Measurements from ENCODE around the gene CCDC18. TPM values are rescaled to one million over a fixed set of nuclear protein-coding genes. Genes with fewer than 3 reads are reported as not detected.
"Not testable (repeated sequence)": the region's sequence is repeated elsewhere in the genome, so short reads cannot be mapped to it uniquely, and the experiment has no call there.

The CCDC18 gene
- total and polyA plus RNA-seq, 9 donors, result 1.5 to 4.5 (median 2.8) TPM

DNA sequence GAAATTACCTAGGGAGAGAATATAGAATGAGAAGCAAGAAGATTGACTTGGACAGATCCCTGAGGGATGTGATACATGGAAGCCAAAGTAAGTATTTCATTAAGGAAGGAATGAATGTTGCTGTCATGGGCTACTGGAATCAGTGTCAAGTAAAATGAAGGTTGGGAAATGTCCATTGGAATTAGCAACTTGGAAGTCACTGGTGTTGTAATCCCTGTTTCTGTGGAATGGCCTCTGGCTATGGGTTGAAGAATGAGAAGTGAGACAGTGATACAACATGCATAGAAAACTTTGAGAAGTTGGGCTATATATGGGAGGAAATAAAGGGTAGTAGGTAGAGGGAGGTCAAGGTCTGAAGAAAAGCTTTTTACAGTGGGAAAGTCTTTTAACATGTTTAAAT, 54.7 kb downstream of the CCDC18 start:
- Histone ChIP-seq H3K4me3 (no peak overlapping the region), H3K27me3 (no peaks in the 10 kb centered on the region), H3K36me3 (no peaks in the 10 kb centered on the region), H3K27ac (no peak overlapping the region), H3K9me3 (no peaks in the 10 kb centered on the region), H3K4me1 (ENCODE audit: insufficient read depth) (no peaks in the 10 kb centered on the region)
- TF ChIP-seq EP300 (IDR thresholded peaks at IDR 0.05), result no peak
- TF ChIP-seq POLR2A (IDR thresholded peaks at IDR 0.05), result no peak
- no peak for TF ChIP-seq CTCF (IDR thresholded peaks at IDR 0.05)
- no peak for DNase-seq
- intact Hi-C loops (cut with DNase I), result no loop called here

- Histone ChIP-seq H3K9me3 (no peaks in the 10 kb centered on the region), H3K27me3 (no peaks in the 10 kb centered on the region), H3K4me3 (no peak overlapping the region), H3K36me3 (no peaks in the 10 kb centered on the region), H3K27ac (no peak overlapping the region), H3K4me1 (ENCODE audit: insufficient read depth) (no peaks in the 10 kb centered on the region)
- TF ChIP-seq CTCF (IDR thresholded peaks at IDR 0.05) (no peak), POLR2A (IDR thresholded peaks at IDR 0.05) (no peak), EP300 (IDR thresholded peaks at IDR 0.05) (no peak)
- intact Hi-C loops (cut with DNase I), result no loop called here
- no peak for DNase-seq
Observed at GRCh38 chr1:93237021-93237420, 56.5 kb downstream of the CCDC18 start.

DNA sequence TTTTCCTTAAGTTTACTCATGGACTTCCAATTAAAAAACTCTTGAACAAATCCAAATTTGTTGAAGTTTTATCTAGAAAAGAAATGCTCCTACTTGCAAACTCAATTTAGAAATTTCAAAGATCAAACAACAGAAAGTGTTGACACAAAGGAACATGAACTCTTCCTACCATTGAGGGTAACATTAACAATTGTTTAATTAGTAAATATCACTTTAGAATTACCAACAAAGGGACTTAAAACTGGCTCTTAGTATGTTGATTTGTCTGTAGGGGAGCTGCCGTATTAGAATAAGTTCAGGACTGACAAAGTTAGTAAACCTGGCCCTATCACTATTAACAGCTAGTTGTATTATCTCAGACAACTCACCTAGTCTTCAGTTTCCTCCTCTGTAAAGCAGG, 57.9 kb downstream of the CCDC18 start:
- WGBS, 3 donors, result 96 to 99% (median 97%) methylated on average over 1 of the region's 1 CpG
- TF ChIP-seq EP300 (IDR thresholded peaks at IDR 0.05), result no peak
- TF ChIP-seq CTCF (IDR thresholded peaks at IDR 0.05), result no peak
- TF ChIP-seq POLR2A (IDR thresholded peaks at IDR 0.05), result no peak
- Histone ChIP-seq H3K36me3 (no peaks in the 10 kb centered on the region), H3K27me3 (no peaks in the 10 kb centered on the region), H3K27ac (no peak overlapping the region), H3K9me3 (peaks cover 0 to 3% of the 10 kb centered on the region in 2 donors), H3K4me3 (no peak overlapping the region), H3K4me1 (ENCODE audit: insufficient read depth) (no peaks in the 10 kb centered on the region)
- intact Hi-C loops (cut with DNase I), result no loop called here
- no peak for DNase-seq

GRCh38 chr1:93239863-93240262, 59.3 kb downstream of the CCDC18 start:
- no peak for TF ChIP-seq EP300 (IDR thresholded peaks at IDR 0.05)
- Histone ChIP-seq H3K27ac (no peak overlapping the region), H3K4me1 (ENCODE audit: insufficient read depth) (no peaks in the 10 kb centered on the region), H3K36me3 (no peaks in the 10 kb centered on the region), H3K9me3 (peaks cover 0 to 8% of the 10 kb centered on the region in 2 donors), H3K4me3 (no peak overlapping the region), H3K27me3 (no peaks in the 10 kb centered on the region)
- DNase-seq, result no peak
- intact Hi-C loops (cut with DNase I), result no loop called here
- 73 to 80% (median 78%) methylated on average over 3 of the region's 3 CpGs for WGBS, 3 donors

- H3K4me3 ChIP-seq, result not testable (repeated sequence)
- WGBS, 3 donors, result 98 to 100% (median 99%) methylated on average over 3 of the region's 3 CpGs
Observed at GRCh38 chr1:93243233-93243632, 62.7 kb downstream of the CCDC18 start.

More at GRCh38 chr1:93243233-93243632, 62.7 kb downstream of the CCDC18 start:
- intact Hi-C loops (cut with DNase I); H3K9me3 ChIP-seq; H3K27ac ChIP-seq; H3K36me3 ChIP-seq; H3K27me3 ChIP-seq; DNase-seq; H3K4me1 ChIP-seq (ENCODE audit: insufficient read depth): not testable (repeated sequence)
